Mucosa of stomach (tissue), 1 donor: ENCODE data around the gene BRI3BP.

Experiments used
- H3K27me3 ChIP-seq: one replicate; pipeline ENCODE4 v1.7.0; 2013; ENCODE audit warnings: mild to moderate bottlenecking, low read length; ENCODE audit not compliant: control insufficient read depth, insufficient read depth
- H3K36me3 ChIP-seq: one replicate; pipeline ENCODE4 v1.7.0; 2013; ENCODE audit warnings: low read length; ENCODE audit not compliant: control insufficient read depth, insufficient read depth
- H3K4me1 ChIP-seq: one replicate; pipeline ENCODE4 v1.7.0; 2013; ENCODE audit warnings: mild to moderate bottlenecking, low read length; ENCODE audit not compliant: control insufficient read depth, insufficient read depth
- H3K4me3 ChIP-seq: one replicate; pipeline ENCODE4 v1.7.0; 2013; ENCODE audit warnings: low read length
- H3K9ac ChIP-seq: one replicate; pipeline ENCODE4 v1.7.0; 2013; ENCODE audit warnings: mild to moderate bottlenecking, low read length, moderate library complexity
- H3K9me3 ChIP-seq: one replicate; pipeline ENCODE4 v1.7.0; 2013; ENCODE audit warnings: mild to moderate bottlenecking, low read length, moderate library complexity; ENCODE audit not compliant: control insufficient read depth
- donor health status: Pancreatic carcinoma.

Gene BRI3BP

DNA sequence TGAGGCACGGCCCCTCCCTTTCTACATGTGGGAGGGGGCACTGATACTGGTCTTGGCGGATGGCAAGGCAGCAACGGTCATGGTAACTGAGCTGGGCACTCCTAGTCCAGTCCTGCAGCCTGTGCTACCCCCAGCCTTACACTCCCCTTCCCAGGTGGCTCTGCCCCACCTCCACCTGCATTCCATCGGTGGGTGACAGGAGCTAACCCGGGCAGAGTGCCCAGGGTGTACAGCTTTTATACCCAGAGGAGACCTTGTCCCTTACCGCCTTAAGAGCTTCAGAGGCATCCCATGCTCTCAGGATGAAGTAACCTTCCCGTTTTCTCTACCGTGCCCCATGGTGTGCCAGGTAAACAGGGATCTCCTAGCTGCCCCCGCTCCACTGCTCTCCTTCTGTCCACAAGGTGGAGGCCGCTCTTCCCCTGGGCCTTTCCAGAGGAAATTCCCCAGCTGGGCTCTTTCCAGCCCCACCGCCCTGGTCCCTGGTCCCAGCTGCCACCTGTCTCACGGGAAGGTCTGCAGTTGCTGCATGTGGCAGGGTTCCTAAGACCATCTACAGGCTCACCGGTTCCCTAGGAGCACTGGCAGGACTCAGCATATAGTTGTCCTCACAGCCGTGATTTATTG lies 20.5 kb downstream of the BRI3BP start:
- Histone ChIP-seq H3K9ac (no peak overlapping the region), H3K27me3 (no peaks in the 10 kb centered on the region), H3K9me3 (no peaks in the 10 kb centered on the region), H3K4me3 (no peak overlapping the region), H3K36me3 (peaks cover 5% of the 10 kb centered on the region), H3K4me1 (no peaks in the 10 kb centered on the region)

DNA sequence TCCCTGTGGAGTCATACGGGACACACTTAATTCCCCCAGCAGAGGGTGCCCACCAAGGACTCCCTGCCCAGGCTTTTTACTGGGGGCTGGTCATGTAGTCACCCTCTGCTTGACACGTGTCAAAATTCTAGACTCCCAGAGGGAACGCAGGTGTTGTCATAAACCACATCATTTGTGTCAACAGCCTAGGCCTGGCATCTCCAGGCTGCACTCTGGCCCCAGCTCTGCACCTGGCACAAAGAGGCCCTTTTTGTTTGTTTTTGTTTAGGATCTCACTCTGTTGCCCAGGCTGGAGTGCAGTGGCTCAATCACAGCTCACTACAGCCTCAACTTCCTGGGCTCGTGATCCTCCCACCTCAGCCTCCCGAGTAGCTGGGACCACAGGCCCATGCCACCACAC lies 21.1 kb downstream of the BRI3BP start:
- H3K4me1 ChIP-seq: no peaks in the 10 kb centered on the region
- H3K36me3 ChIP-seq: peaks cover 5% of the 10 kb centered on the region
- H3K4me3 ChIP-seq: no peak overlapping the region
- no peak overlapping the region for H3K9ac ChIP-seq
- H3K27me3 ChIP-seq: no peaks in the 10 kb centered on the region
- H3K9me3 ChIP-seq: no peaks in the 10 kb centered on the region

DNA sequence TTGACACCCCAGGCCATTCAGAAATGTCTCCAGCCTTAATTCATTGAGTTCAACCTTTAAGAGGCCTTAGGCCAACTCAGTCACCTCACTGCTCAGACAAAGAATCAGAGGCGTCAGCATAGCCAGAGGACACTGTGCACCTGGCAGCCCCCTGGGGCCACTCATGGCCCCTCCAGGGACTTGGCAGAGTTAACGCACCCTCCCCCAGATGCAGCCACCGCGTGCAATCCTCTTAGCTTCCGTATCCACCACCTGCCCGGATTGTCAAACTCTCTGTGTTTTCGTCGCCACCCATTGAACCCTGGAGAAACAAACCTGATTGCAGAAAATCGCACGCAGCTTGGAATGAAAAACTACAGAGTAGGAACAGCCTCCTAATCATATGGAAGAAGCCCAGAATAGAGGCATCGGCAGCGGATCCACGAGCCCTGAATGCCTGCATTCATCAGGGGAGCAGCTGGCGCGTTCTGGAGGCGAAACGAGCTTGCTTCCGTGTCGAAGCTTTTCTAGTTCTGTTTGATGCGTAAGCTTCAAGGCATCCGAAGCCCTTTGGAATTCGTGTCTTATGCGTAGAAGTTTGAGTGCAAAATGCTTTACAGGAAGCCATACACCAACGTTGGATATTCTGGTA lies 22.4 kb downstream of the BRI3BP start:
- Histone ChIP-seq H3K9me3 (no peaks in the 10 kb centered on the region), H3K36me3 (peaks cover 5% of the 10 kb centered on the region), H3K9ac (no peak overlapping the region), H3K4me1 (no peaks in the 10 kb centered on the region), H3K27me3 (no peaks in the 10 kb centered on the region), H3K4me3 (no peak overlapping the region)

DNA sequence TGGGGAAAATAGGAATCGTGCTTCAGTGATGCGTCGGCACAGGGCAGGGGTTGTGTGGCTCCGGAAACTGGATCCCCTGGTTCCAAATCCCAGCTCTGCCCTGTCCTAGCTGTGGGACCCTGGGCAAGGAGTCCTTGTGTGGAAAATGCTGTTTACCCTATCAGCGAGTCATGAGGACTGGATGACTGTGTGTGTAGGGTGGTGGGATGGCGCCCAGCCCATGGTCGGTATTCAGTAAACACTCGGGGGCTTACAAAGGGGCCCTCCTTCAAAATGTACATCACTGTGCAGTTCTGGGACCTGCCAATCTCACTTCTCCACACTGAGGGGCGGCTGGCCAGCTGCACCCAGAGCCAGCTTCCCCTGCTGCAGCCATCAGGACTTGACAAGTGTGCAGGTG lies 24.4 kb downstream of the BRI3BP start:
- H3K36me3 ChIP-seq: peaks cover 5% of the 10 kb centered on the region
- H3K9me3 ChIP-seq: no peaks in the 10 kb centered on the region
- no peaks in the 10 kb centered on the region for H3K27me3 ChIP-seq
- H3K4me3 ChIP-seq: no peak overlapping the region
- no peaks in the 10 kb centered on the region for H3K4me1 ChIP-seq
- no peak overlapping the region for H3K9ac ChIP-seq

DNA sequence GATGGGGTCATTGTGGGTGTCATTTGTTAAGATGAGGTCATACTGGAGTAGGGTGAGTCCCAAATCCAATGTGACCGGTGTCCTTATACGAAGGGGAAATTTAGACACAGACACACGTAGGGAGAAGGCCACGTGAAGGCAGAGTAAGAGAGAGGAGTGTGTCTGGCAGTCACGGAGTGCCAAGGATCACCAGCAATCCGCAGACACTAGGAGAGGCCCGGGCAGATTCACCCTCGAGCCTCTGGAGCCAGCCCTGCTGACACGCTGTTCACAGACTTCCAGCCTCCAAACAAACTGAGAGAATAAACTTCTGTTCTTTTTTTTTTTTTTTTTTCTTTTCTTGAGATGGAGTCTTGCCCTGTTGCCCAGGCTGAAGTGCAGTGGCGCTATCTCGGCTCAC lies 24.9 kb downstream of the BRI3BP start:
- Histone ChIP-seq H3K9ac (no peak overlapping the region), H3K36me3 (peaks cover 5% of the 10 kb centered on the region), H3K4me1 (no peaks in the 10 kb centered on the region), H3K9me3 (no peaks in the 10 kb centered on the region), H3K27me3 (no peaks in the 10 kb centered on the region), H3K4me3 (no peak overlapping the region)

DNA sequence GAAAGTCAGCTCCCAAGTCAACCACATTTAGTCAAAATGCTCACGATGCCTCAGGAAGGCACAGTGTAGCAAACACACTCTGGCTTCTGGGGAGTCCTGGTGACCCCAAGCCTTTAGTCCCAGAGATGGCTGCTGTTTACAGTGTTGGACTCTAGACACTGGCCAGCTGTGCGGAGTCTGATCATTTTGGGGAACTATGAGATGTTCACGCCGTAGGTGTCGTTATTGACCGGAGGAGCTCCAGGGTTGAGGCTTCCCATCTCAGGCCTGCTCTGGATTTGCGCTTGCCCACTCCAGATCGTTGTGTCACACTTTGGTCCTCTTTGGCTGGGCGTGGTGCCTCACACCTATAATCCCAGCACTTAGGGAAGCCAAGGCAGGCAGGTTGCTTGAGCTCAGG lies 27.7 kb downstream of the BRI3BP start:
- no peaks in the 10 kb centered on the region for H3K36me3 ChIP-seq
- no peaks in the 10 kb centered on the region for H3K27me3 ChIP-seq
- no peaks in the 10 kb centered on the region for H3K9me3 ChIP-seq
- no peak overlapping the region for H3K9ac ChIP-seq
- no peak overlapping the region for H3K4me3 ChIP-seq
- H3K4me1 ChIP-seq: no peaks in the 10 kb centered on the region

DNA sequence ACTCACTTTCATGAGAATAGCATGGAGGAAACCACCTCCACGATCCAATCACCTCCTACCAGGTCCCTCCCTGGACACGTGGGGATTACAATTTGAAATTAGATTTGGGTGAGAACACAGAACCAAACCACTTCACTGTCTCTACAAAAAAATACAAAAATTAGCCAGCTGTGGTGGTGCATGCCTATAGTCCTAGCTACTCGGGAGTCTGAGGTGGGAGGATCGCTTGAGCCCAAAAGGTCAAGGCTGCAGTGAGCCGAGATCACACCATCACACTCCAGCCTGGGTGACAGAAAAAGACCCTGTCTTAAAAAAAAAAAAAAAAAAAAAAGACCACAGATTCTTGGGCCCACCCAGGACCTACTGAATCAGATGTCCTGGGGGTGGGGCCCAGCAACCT lies 28.3 kb downstream of the BRI3BP start:
- Histone ChIP-seq H3K4me3 (no peak overlapping the region), H3K4me1 (no peaks in the 10 kb centered on the region), H3K36me3 (no peaks in the 10 kb centered on the region), H3K9ac (no peak overlapping the region), H3K27me3 (no peaks in the 10 kb centered on the region), H3K9me3 (no peaks in the 10 kb centered on the region)

DNA sequence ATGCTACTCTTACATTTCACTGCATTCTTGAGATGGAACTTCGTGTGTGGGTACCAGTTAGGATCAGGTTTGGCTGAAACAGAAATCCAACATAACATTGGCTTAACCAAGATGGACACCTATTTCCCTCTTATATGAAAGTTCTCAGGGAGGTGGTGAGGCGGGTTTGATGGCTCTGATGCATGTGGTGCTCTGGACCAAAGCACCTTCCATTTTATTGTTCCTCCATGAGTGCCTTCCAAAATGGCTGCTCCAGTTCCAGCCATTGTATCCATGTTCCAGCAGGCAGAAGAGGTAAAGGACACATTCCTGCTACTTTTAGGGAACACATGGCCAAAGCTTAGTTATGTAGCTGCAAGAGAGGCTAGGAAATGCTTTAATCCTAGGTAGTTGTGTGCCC lies 29.6 kb downstream of the BRI3BP start:
- no peaks in the 10 kb centered on the region for H3K36me3 ChIP-seq

DNA sequence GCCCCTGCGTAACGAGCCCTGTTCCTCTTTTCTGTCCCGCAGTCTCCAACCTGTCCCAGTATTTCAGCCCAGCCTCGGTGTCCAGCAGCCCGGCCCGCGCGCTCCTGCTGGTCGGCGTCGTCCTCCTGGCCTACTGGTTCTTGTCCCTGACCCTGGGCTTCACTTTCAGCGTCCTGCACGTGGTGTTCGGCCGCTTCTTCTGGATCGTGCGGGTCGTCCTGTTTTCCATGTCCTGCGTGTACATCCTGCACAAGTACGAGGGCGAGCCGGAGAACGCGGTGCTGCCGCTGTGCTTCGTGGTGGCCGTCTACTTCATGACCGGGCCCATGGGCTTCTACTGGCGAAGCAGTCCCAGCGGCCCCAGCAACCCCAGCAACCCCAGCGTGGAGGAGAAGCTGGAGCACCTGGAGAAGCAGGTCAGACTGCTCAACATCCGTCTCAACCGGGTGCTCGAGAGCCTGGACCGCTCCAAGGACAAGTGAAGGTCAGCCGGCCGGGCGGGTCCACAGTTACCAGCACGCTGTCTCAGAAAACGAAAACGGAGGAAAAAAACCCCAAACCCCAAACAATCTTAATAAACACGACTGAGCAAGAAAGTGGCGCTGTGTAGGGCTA lies 31.6 kb downstream of the BRI3BP start:
- no peak overlapping the region for H3K9ac ChIP-seq
- no peaks in the 10 kb centered on the region for H3K9me3 ChIP-seq
- no peaks in the 10 kb centered on the region for H3K27me3 ChIP-seq

More for the DNA sequence above, 29.6 kb downstream of the BRI3BP start:
- Histone ChIP-seq H3K9me3 (no peaks in the 10 kb centered on the region), H3K4me1 (no peaks in the 10 kb centered on the region), H3K27me3 (no peaks in the 10 kb centered on the region), H3K9ac (no peak overlapping the region), H3K4me3 (no peak overlapping the region)

DNA sequence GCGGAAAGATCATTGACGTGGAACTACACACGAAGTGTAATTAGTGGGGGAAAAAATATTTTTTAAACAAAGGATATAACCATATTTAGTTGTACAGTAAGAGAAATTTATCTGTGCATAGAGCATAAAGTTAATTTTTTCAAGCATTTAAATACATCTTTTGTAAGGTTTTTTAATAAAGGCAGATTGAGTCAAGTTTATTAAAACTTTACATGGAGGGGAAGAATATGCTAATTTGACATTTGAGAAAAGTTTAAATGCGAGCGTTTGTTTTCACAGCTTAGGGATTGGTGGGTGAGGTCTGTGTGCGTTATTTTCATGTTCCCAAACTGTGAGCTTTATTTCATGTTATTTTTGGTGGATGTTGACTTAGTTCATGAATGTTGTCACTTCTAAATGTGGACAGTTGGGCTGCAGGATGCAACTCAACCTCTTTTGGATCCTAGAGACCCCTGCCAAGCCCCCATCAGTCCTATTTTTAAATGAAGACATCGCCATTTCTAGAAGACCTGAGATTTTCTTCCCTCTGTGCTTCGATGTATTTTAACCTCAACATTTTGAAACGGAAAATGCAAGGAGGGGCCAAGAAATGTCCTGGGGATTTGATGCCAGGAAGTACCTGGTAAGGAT lies 32.3 kb downstream of the BRI3BP start:
- H3K36me3 ChIP-seq: no peaks in the 10 kb centered on the region
- no peaks in the 10 kb centered on the region for H3K27me3 ChIP-seq
- no peaks in the 10 kb centered on the region for H3K9me3 ChIP-seq
- no peaks in the 10 kb centered on the region for H3K4me1 ChIP-seq
- no peak overlapping the region for H3K4me3 ChIP-seq
- H3K9ac ChIP-seq: no peak overlapping the region

More for the DNA sequence above, 31.6 kb downstream of the BRI3BP start:
- Histone ChIP-seq H3K4me3 (no peak overlapping the region), H3K36me3 (no peaks in the 10 kb centered on the region), H3K4me1 (no peaks in the 10 kb centered on the region)

DNA sequence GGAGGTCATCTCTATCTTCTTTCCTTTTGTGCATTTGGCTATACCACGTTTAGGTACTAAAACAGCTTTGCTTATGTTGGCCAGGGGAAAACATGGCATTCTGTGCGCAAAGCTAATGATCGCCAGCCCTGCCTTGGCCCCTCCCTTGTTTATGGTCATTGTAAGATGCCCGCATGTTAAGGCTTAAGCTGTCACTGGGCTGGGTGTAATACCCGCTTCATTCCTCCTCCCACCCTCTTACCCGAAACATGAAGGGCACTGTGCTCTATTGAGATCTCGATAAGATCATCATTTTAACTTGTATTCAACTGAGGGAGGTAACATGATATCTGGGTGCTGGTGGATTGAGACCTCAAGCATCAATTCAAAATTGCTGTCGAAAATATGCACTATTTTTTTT lies 34.7 kb downstream of the BRI3BP start:
- Histone ChIP-seq H3K36me3 (no peaks in the 10 kb centered on the region), H3K9me3 (no peaks in the 10 kb centered on the region), H3K4me3 (no peak overlapping the region), H3K9ac (no peak overlapping the region), H3K4me1 (no peaks in the 10 kb centered on the region), H3K27me3 (no peaks in the 10 kb centered on the region)

DNA sequence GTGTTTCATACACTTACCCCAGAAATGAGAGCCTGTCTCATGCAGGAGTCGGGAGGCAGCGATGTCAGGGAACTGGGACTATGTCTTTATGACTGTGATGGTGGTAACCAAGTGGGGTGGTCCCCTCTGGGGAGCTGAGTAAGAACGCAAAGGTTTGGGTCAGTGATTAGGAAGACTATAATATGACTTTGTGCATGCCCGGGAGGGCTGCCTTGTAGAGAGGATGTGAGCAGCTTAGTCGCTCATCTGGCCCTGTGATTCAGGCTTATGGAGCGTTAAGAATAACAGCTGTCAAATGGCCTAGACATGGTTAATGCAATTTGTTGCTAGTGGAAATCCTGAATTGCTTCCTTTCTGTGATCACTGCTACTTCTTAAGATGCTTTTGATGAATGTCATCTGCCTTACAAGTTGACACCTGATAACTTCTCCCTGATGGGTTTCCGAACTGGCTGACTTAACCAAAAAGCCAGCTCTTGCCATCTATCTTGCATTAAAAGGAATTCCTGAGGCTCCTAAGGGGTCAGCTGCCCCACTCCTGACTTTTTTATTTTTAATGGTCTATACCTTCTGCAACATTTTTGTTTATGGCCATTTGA lies 36.4 kb downstream of the BRI3BP start:
- Histone ChIP-seq H3K4me3 (no peak overlapping the region), H3K27me3 (no peaks in the 10 kb centered on the region), H3K4me1 (no peaks in the 10 kb centered on the region), H3K9ac (no peak overlapping the region), H3K9me3 (no peaks in the 10 kb centered on the region), H3K36me3 (no peaks in the 10 kb centered on the region)
